IMR-90 (cell line): Measurements from ENCODE around the gene GZF1. TPM values are rescaled to one million over a fixed set of nuclear protein-coding genes. Genes with fewer than 3 reads are reported as not detected.

Experiments
- ATAC-seq: fragments of 200-7000 bp; cut with Tn5 transposase; 2 replicates; pipeline ENCODE4 v1.9.1; 2020; ENCODE audit warnings: low read depth, mild to moderate bottlenecking, moderate library complexity
- BruUV-seq: library from RNA; stranded (reverse); fragments of 400-500 nt; replicated peaks from 2 replicates; lab custom pipeline; 2021; lab: Mats Ljungman, UMichigan
- CTCF ChIA-PET: fragments of 300-600 bp; formaldehyde crosslinking; extraction: SDS; loops from one replicate; lab custom pipeline; 2021; ENCODE audit warnings: antibody characterized with exemption; lab: Yijun Ruan, JAX
- POLR2A ChIA-PET: fragments of 300-600 bp; sonication (Branson Sonifier 250); formaldehyde crosslinking; loops from one replicate; lab custom pipeline; 2022; ENCODE audit warnings: antibody characterized with exemption; ENCODE audit not compliant: unreplicated experiment; lab: Charles Lee
- DNase-seq: peaks from one replicate; pipeline ENCODE4 v3.0.0; 2013
- H2AFZ ChIP-seq: replicated peaks from 2 replicates; pipeline ENCODE3; 2013; ENCODE audit warnings: low read length, mild to moderate bottlenecking; ENCODE audit not compliant: poor library complexity
- H2AK5ac ChIP-seq: 2 replicates; pipeline ENCODE4 v1.6.1; 2013; ENCODE audit warnings: low read depth, low read length, inconsistent platforms
- H2AK9ac ChIP-seq: replicated peaks from 2 replicates; pipeline ENCODE3; 2013; ENCODE audit warnings: mild to moderate bottlenecking, low read depth, low read length, moderate library complexity; ENCODE audit not compliant: poor library complexity
- H2BK120ac ChIP-seq: 2 replicates; pipeline ENCODE4 v1.6.1; 2013; ENCODE audit warnings: low read depth, low read length, inconsistent platforms
- H2BK15ac ChIP-seq: 3 replicates; pipeline ENCODE4 v1.6.1; 2013; ENCODE audit warnings: low read depth, low read length, inconsistent platforms
- H2BK20ac ChIP-seq: 2 replicates; pipeline ENCODE4 v1.6.1; 2013; ENCODE audit warnings: low read depth, mild to moderate bottlenecking, inconsistent platforms, low read length, moderate library complexity
- H2BK5ac ChIP-seq: 2 replicates; pipeline ENCODE4 v1.6.1; 2013; ENCODE audit warnings: mild to moderate bottlenecking, low read depth, low read length, inconsistent platforms; ENCODE audit not compliant: poor library complexity, severe bottlenecking
- H3K14ac ChIP-seq: replicated peaks from 2 replicates; pipeline ENCODE4 v1.6.1; 2013; ENCODE audit warnings: low read depth, low read length, inconsistent platforms
- H3K18ac ChIP-seq: 2 replicates; pipeline ENCODE4 v1.6.1; 2013; ENCODE audit warnings: low read depth, low read length, control low read depth
- H3K23ac ChIP-seq: 2 replicates; pipeline ENCODE4 v1.6.1; 2013; ENCODE audit warnings: low read depth, low read length, inconsistent platforms
- H3K27ac ChIP-seq: 2 replicates; pipeline ENCODE4 v1.5.1; 2013; ENCODE audit warnings: mild to moderate bottlenecking, control low read depth, low read length; ENCODE audit not compliant: insufficient read depth
- H3K27me3 ChIP-seq: 2 replicates; pipeline ENCODE4 v1.6.1; 2013; ENCODE audit warnings: low read length; ENCODE audit not compliant: control insufficient read depth, insufficient read depth
- H3K36me3 ChIP-seq: 2 replicates; pipeline ENCODE4 v1.6.1; 2013; ENCODE audit warnings: low read length, mixed read lengths; ENCODE audit not compliant: control insufficient read depth, insufficient read depth
- H3K4ac ChIP-seq: 2 replicates; pipeline ENCODE4 v1.6.1; 2013; ENCODE audit warnings: low read depth, low read length, inconsistent platforms
- H3K4me1 ChIP-seq: 2 replicates; pipeline ENCODE4 v1.6.1; 2013; ENCODE audit warnings: low read length, mixed read lengths; ENCODE audit not compliant: control insufficient read depth, insufficient read depth
- H3K4me2 ChIP-seq: 2 replicates; pipeline ENCODE4 v1.6.1; 2013; ENCODE audit warnings: low read depth, mild to moderate bottlenecking, control low read depth, low read length, moderate library complexity
- H3K4me3 ChIP-seq: 2 replicates; pipeline ENCODE4 v1.5.1; 2013; ENCODE audit warnings: low read depth, mild to moderate bottlenecking, control low read depth, low read length, moderate library complexity; ENCODE audit not compliant: insufficient read depth
- H3K56ac ChIP-seq: 2 replicates; pipeline ENCODE4 v1.6.1; 2013; ENCODE audit warnings: low read length, inconsistent platforms; ENCODE audit not compliant: insufficient read depth; ENCODE audit errors: extremely low read depth
- H3K79me1 ChIP-seq, 2 experiments: 2 replicates each; pipeline ENCODE4 v1.6.1; 2013; ENCODE audit warnings: low read length in 2 of 2, inconsistent platforms in 1 of 2, low read depth in 1 of 2
- H3K9ac ChIP-seq: 2 replicates; pipeline ENCODE4 v1.6.1; 2013; ENCODE audit warnings: low read depth, low read length, control low read depth
- H3K9me1 ChIP-seq: 2 replicates; pipeline ENCODE4 v1.6.1; 2013; ENCODE audit warnings: low read length, inconsistent platforms; ENCODE audit not compliant: insufficient read depth
- H3K9me3 ChIP-seq: 2 replicates; pipeline ENCODE4 v1.6.1; 2013; ENCODE audit warnings: low read length; ENCODE audit not compliant: control insufficient read depth, insufficient read depth
- H4K20me1 ChIP-seq: 2 replicates; pipeline ENCODE4 v1.6.1; 2013; ENCODE audit warnings: low read length, inconsistent platforms; ENCODE audit not compliant: insufficient read depth
- H4K5ac ChIP-seq: 2 replicates; pipeline ENCODE4 v1.6.1; 2013; ENCODE audit warnings: mild to moderate bottlenecking, low read depth, low read length, control low read depth
- H4K8ac ChIP-seq, 2 experiments: 2 replicates each; pipeline ENCODE4 v1.6.1; 2013; ENCODE audit warnings: low read depth in 2 of 2, low read length in 2 of 2, control low read depth in 1 of 2, inconsistent platforms in 1 of 2
- H4K91ac ChIP-seq: 2 replicates; pipeline ENCODE4 v1.6.1; 2013; ENCODE audit warnings: low read depth, low read length, inconsistent platforms; ENCODE audit not compliant: insufficient read depth
- CEBPB ChIP-seq: IDR thresholded peaks from 2 replicates; pipeline ENCODE4 v1.6.1; 2012; ENCODE audit warnings: low read depth, low read length, improper control_type of control experiment
- MAFK ChIP-seq: IDR thresholded peaks from 2 replicates; pipeline ENCODE4 v1.6.1; 2012; ENCODE audit warnings: low read depth, low read length, improper control_type of control experiment
- NFE2L2 ChIP-seq: fragments of 150-350 bp; IDR thresholded peaks from 2 replicates; pipeline ENCODE4 v1.6.1; 2016; ENCODE audit warnings: low read depth, mild to moderate bottlenecking, low read length
- WGBS, 2 experiments: methylation state at CpG; one replicate each; pipeline versions ENCODE4 v1.1.5 to v1.1.7; 2013; ENCODE audit warnings: missing lambda C conversion rate in 2 of 2; ENCODE audit not compliant: insufficient read length in 1 of 2; ENCODE audit errors: extremely low coverage in 2 of 2; 5-methylcytosine and 5-hydroxymethylcytosine counted together
- dilution Hi-C: fragments of 300-500 bp; cut with HindIII; formaldehyde crosslinking; loops from one replicate; pipeline ENCODE4 v1.14.3; 2018; ENCODE audit warnings: low sequenced_read_pairs; ENCODE audit not compliant: unreplicated experiment
- in situ Hi-C: fragments of 300-500 bp; cut with MboI; formaldehyde crosslinking; loops from 3 replicates; pipeline ENCODE4 v1.14.3; 2019; ENCODE audit warnings: low sequenced_read_pairs, inconsistent platforms, mixed read lengths
- intact Hi-C: fragments of 100-400 bp; cut with micrococcal nuclease; formaldehyde crosslinking; loops from 2 replicates; pipeline ENCODE4 v1.10.0; 2022
- polyA plus RNA-seq, 3 experiments: library from polyadenylated mRNA; depleted of rRNA; stranded (reverse); fragments of >200 nt; gene quantifications; 2 replicates each; pipeline ENCODE4 v1.2.3, GENCODE V29; 2012; ENCODE audit warnings: low replicate concordance in 1 of 3
- total RNA-seq: library from RNA; depleted of rRNA; stranded (reverse); fragments of >200 nt; gene quantifications from 2 replicates; pipeline ENCODE4 v1.2.3, GENCODE V29; 2012

The GZF1 gene
- total and polyA plus RNA-seq, 2 of the 4 experiments (the other 2 are of a cell fraction), result 23.7 to 24.7 TPM

GRCh38 chr20:23368316-23369071 lies 6.5 kb downstream of the GZF1 start:
- no peak overlapping the region for H2BK15ac ChIP-seq
- H2BK120ac ChIP-seq, result no peak overlapping the region
- no peak overlapping the region for H4K5ac ChIP-seq
- no peak overlapping the region for H3K23ac ChIP-seq
- no peaks in the 10 kb centered on the region for H3K27me3 ChIP-seq
- no CpG with 5 or more reads among the region's 2 CpGs for WGBS, 2 experiments
- no peak for TF ChIP-seq MAFK
- TF ChIP-seq NFE2L2, result no peak
- peak; percentile 36; the same call in 1 of the 2 replicates for TF ChIP-seq CEBPB
- H3K18ac ChIP-seq, result no peak overlapping the region
- ChIA-PET CTCF (no interaction called here), POLR2A (no interaction called here)
- H4K91ac ChIP-seq, result no peak overlapping the region
- no TSS peak for BruUV-seq
- dilution Hi-C loops, result no loop called here
- H4K20me1 ChIP-seq, result peaks cover 44% of the 10 kb centered on the region; the same call in 1 of the 2 replicates
- peak; percentile 64 for DNase-seq
- no peak overlapping the region for H4K8ac ChIP-seq
- H3K4me3 ChIP-seq, result no peak overlapping the region
- H3K4me2 ChIP-seq, result no peak overlapping the region
- no peak overlapping the region for H3K9ac ChIP-seq
- H3K27ac ChIP-seq, result no peak overlapping the region
- H2BK5ac ChIP-seq, result no peak overlapping the region
- H3K4me1 ChIP-seq, result peaks cover 5% of the 10 kb centered on the region
- no peak overlapping the region for H2AK5ac ChIP-seq
- H2AK9ac ChIP-seq, result no peak overlapping the region
- ATAC-seq, result peak; percentile 37; the same call in 1 of the 2 replicates
- intact Hi-C loops, result loop anchor here (5.0 kb wide), 1 partner anchor 34 kb away; no protein-coding TSS in a partner anchor
- H2BK20ac ChIP-seq, result no peak overlapping the region
- H3K9me3 ChIP-seq, result no peaks in the 10 kb centered on the region
- in situ Hi-C loops, result no loop called here
- no peak overlapping the region for H3K4ac ChIP-seq
- H3K56ac ChIP-seq, result no peak overlapping the region
- H3K36me3 ChIP-seq, result peaks cover 43% of the 10 kb centered on the region
- H3K79me1 ChIP-seq, result peaks cover 30 to 73% of the 10 kb centered on the region in 2 experiments
- H2AFZ ChIP-seq, result no peak overlapping the region
- H3K14ac ChIP-seq, result no peak overlapping the region
- H3K9me1 ChIP-seq, result peaks cover 7% of the 10 kb centered on the region
